ENCODE results near the gene COX7C.

Gene COX7C

GRCh38 chr5:86605881-86606280, 11.9 kb upstream of the COX7C start:
- no peak overlapping the region for H3K4me2 ChIP-seq (ENCODE audit: insufficient read depth, low read length, poor library complexity, severe bottlenecking)

GRCh38 chr5:86613455-86613854, 4.3 kb upstream of the COX7C start:
- H3K14ac ChIP-seq (ENCODE audit: low read length) = no peak overlapping the region
- H4K91ac ChIP-seq (ENCODE audit: low read depth, low read length, poor library complexity) = no peak overlapping the region
- no peak overlapping the region for H2AFZ ChIP-seq (ENCODE audit: low read length)
- H3K79me1 ChIP-seq (ENCODE audit: low read depth, low read length) = peaks cover 2% of the 10 kb centered on the region
- H3K4me2 ChIP-seq (ENCODE audit: insufficient read depth, low read length, poor library complexity, severe bottlenecking) = no peak overlapping the region
- peaks cover 0 to 4% of the 10 kb centered on the region in 2 donors for H3K9me3 ChIP-seq (replicated peaks in 1 of 2; ENCODE audit: control insufficient read depth in 2 of 2, insufficient read depth in 1 of 2, low read depth in 1 of 2, low read length in 2 of 2)
- H3K4ac ChIP-seq (ENCODE audit: low read length) = no peak overlapping the region
- H2BK5ac ChIP-seq (ENCODE audit: low read length) = no peak overlapping the region
- H2BK12ac ChIP-seq (ENCODE audit: low read length) = no peak overlapping the region
- H2BK15ac ChIP-seq (ENCODE audit: low read length) = no peak overlapping the region
- H3K4me1 ChIP-seq (ENCODE audit: control insufficient read depth in 2 of 2, insufficient read depth in 1 of 2, low read depth in 1 of 2, low read length in 2 of 2) = no peaks in the 10 kb centered on the region
- no peaks in the 10 kb centered on the region for H3K27me3 ChIP-seq (ENCODE audit: control insufficient read depth in 3 of 3, insufficient read depth in 3 of 3, low read depth in 1 of 3, low read length in 3 of 3)
- H3K23ac ChIP-seq (ENCODE audit: low read depth, low read length, poor library complexity) = no peak overlapping the region
- no peak for DNase-seq (ENCODE audit: low spot score)
- H3K4me3 ChIP-seq (ENCODE audit: low read length in 2 of 2) = no peak overlapping the region
- H3K27ac ChIP-seq (replicated peaks; ENCODE audit: low read length) = no peak overlapping the region
- H3K18ac ChIP-seq (ENCODE audit: low read length) = no peak overlapping the region
- no CpG with 5 or more reads among the region's 2 CpGs for whole genome bisulfite sequencing, 2 donors (ENCODE audit: extremely low coverage in 2 of 2, insufficient read length in 2 of 2, insufficient replicate concordance in 1 of 2)
- no peak overlapping the region for H3K9ac ChIP-seq (ENCODE audit: low read depth, low read length, poor library complexity)
- no peaks in the 10 kb centered on the region for H3K36me3 ChIP-seq (replicated peaks in 1 of 2; ENCODE audit: control insufficient read depth in 2 of 2, insufficient read depth in 2 of 2, low read length in 2 of 2)
- no peak overlapping the region for H2AK5ac ChIP-seq (ENCODE audit: low read depth, low read length)
- no peak overlapping the region for H4K8ac ChIP-seq (ENCODE audit: low read depth, low read length)
- H2BK120ac ChIP-seq (ENCODE audit: low read depth, low read length) = no peak overlapping the region

More at GRCh38 chr5:86605881-86606280, 11.9 kb upstream of the COX7C start:
- H2AK5ac ChIP-seq (ENCODE audit: low read depth, low read length) = no peak overlapping the region
- H2BK15ac ChIP-seq (ENCODE audit: low read length) = no peak overlapping the region
- H3K4ac ChIP-seq (ENCODE audit: low read length) = no peak overlapping the region
- no peaks in the 10 kb centered on the region for H3K79me1 ChIP-seq (ENCODE audit: low read depth, low read length)
- H3K18ac ChIP-seq (ENCODE audit: low read length) = no peak overlapping the region
- H2BK5ac ChIP-seq (ENCODE audit: low read length) = no peak overlapping the region
- no peak overlapping the region for H3K4me3 ChIP-seq (ENCODE audit: low read length in 2 of 2)
- H3K36me3 ChIP-seq (replicated peaks in 1 of 2; ENCODE audit: control insufficient read depth in 2 of 2, insufficient read depth in 2 of 2, low read length in 2 of 2) = no peaks in the 10 kb centered on the region
- no peak overlapping the region for H3K9ac ChIP-seq (ENCODE audit: low read depth, low read length, poor library complexity)
- no peak for DNase-seq (ENCODE audit: low spot score)
- H2AFZ ChIP-seq (ENCODE audit: low read length) = no peak overlapping the region
- H4K91ac ChIP-seq (ENCODE audit: low read depth, low read length, poor library complexity) = no peak overlapping the region
- H2BK120ac ChIP-seq (ENCODE audit: low read depth, low read length) = no peak overlapping the region
- no peaks in the 10 kb centered on the region for H3K27me3 ChIP-seq (ENCODE audit: control insufficient read depth in 3 of 3, insufficient read depth in 3 of 3, low read depth in 1 of 3, low read length in 3 of 3)
- no peak overlapping the region for H3K27ac ChIP-seq (replicated peaks; ENCODE audit: low read length)
- no peaks in the 10 kb centered on the region for H3K4me1 ChIP-seq (ENCODE audit: control insufficient read depth in 2 of 2, insufficient read depth in 1 of 2, low read depth in 1 of 2, low read length in 2 of 2)
- no peak overlapping the region for H3K23ac ChIP-seq (ENCODE audit: low read depth, low read length, poor library complexity)
- no peak overlapping the region for H3K14ac ChIP-seq (ENCODE audit: low read length)
- H2BK12ac ChIP-seq (ENCODE audit: low read length) = no peak overlapping the region
- H3K9me3 ChIP-seq (replicated peaks in 1 of 2; ENCODE audit: control insufficient read depth in 2 of 2, insufficient read depth in 1 of 2, low read depth in 1 of 2, low read length in 2 of 2) = no peaks in the 10 kb centered on the region
- no CpG with 5 or more reads among the region's 3 CpGs for WGBS, 2 donors (ENCODE audit: extremely low coverage in 2 of 2, insufficient read length in 2 of 2, insufficient replicate concordance in 1 of 2)
- no peak overlapping the region for H4K8ac ChIP-seq (ENCODE audit: low read depth, low read length)

GRCh38 chr5:86617309-86617755, 409 bp upstream of the COX7C start:
- Histone ChIP-seq H3K4ac (ENCODE audit: low read length) (no peak overlapping the region), H3K4me2 (ENCODE audit: insufficient read depth, low read length, poor library complexity, severe bottlenecking) (no peak overlapping the region), H2AK5ac (ENCODE audit: low read depth, low read length) (no peak overlapping the region), H3K18ac (ENCODE audit: low read length) (no peak overlapping the region), H4K91ac (ENCODE audit: low read depth, low read length, poor library complexity) (no peak overlapping the region), H3K9ac (ENCODE audit: low read depth, low read length, poor library complexity) (no peak overlapping the region), H3K79me1 (ENCODE audit: low read depth, low read length) (peaks cover 2% of the 10 kb centered on the region), H3K27me3 (ENCODE audit: control insufficient read depth in 3 of 3, insufficient read depth in 3 of 3, low read depth in 1 of 3, low read length in 3 of 3) (no peaks in the 10 kb centered on the region), H3K23ac (ENCODE audit: low read depth, low read length, poor library complexity) (no peak overlapping the region), H4K8ac (ENCODE audit: low read depth, low read length) (no peak overlapping the region), H3K14ac (ENCODE audit: low read length) (no peak overlapping the region), H3K4me3 (ENCODE audit: low read length in 2 of 2) (peak overlapping the region in 1 of 2 donors; percentile 4), H3K9me3 (replicated peaks in 1 of 2; ENCODE audit: control insufficient read depth in 2 of 2, insufficient read depth in 1 of 2, low read depth in 1 of 2, low read length in 2 of 2) (peaks cover 0 to 4% of the 10 kb centered on the region in 2 donors), H3K4me1 (ENCODE audit: control insufficient read depth in 2 of 2, insufficient read depth in 1 of 2, low read depth in 1 of 2, low read length in 2 of 2) (no peaks in the 10 kb centered on the region), H2BK12ac (ENCODE audit: low read length) (no peak overlapping the region), H2BK120ac (ENCODE audit: low read depth, low read length) (no peak overlapping the region), H3K27ac (replicated peaks; ENCODE audit: low read length) (no peak overlapping the region), H2AFZ (ENCODE audit: low read length) (peak overlapping the region; percentile 94), H2BK5ac (ENCODE audit: low read length) (no peak overlapping the region), H3K36me3 (replicated peaks in 1 of 2; ENCODE audit: control insufficient read depth in 2 of 2, insufficient read depth in 2 of 2, low read length in 2 of 2) (peaks cover 7 to 35% of the 10 kb centered on the region in 2 donors), H2BK15ac (ENCODE audit: low read length) (no peak overlapping the region)
- no CpG with 5 or more reads among the region's 6 CpGs for WGBS, 2 donors (ENCODE audit: extremely low coverage in 2 of 2, insufficient read length in 2 of 2, insufficient replicate concordance in 1 of 2)
- DNase-seq (ENCODE audit: low spot score) = no peak

- no peak overlapping the region for H3K23ac ChIP-seq (ENCODE audit: low read depth, low read length, poor library complexity)
- H3K79me1 ChIP-seq (ENCODE audit: low read depth, low read length) = no peaks in the 10 kb centered on the region
- no peaks in the 10 kb centered on the region for H3K4me1 ChIP-seq (ENCODE audit: control insufficient read depth in 2 of 2, insufficient read depth in 1 of 2, low read depth in 1 of 2, low read length in 2 of 2)
- H4K8ac ChIP-seq (ENCODE audit: low read depth, low read length) = no peak overlapping the region
- H3K9me3 ChIP-seq (replicated peaks in 1 of 2; ENCODE audit: control insufficient read depth in 2 of 2, insufficient read depth in 1 of 2, low read depth in 1 of 2, low read length in 2 of 2) = no peaks in the 10 kb centered on the region
- no peak overlapping the region for H3K14ac ChIP-seq (ENCODE audit: low read length)
- peaks cover 7 to 38% of the 10 kb centered on the region in 2 donors for H3K36me3 ChIP-seq (replicated peaks in 1 of 2; ENCODE audit: control insufficient read depth in 2 of 2, insufficient read depth in 2 of 2, low read length in 2 of 2)
- no peak overlapping the region for H3K4me2 ChIP-seq (ENCODE audit: insufficient read depth, low read length, poor library complexity, severe bottlenecking)
- no peak overlapping the region for H2BK15ac ChIP-seq (ENCODE audit: low read length)
- H2AFZ ChIP-seq (ENCODE audit: low read length) = no peak overlapping the region
- no peak for DNase-seq (ENCODE audit: low spot score)
- H2BK120ac ChIP-seq (ENCODE audit: low read depth, low read length) = no peak overlapping the region
- no peaks in the 10 kb centered on the region for H3K27me3 ChIP-seq (ENCODE audit: control insufficient read depth in 3 of 3, insufficient read depth in 3 of 3, low read depth in 1 of 3, low read length in 3 of 3)
- no CpG with 5 or more reads among the region's 4 CpGs for WGBS, 2 donors (ENCODE audit: extremely low coverage in 2 of 2, insufficient read length in 2 of 2, insufficient replicate concordance in 1 of 2)
- H2BK12ac ChIP-seq (ENCODE audit: low read length) = no peak overlapping the region
- H3K18ac ChIP-seq (ENCODE audit: low read length) = no peak overlapping the region
- no peak overlapping the region for H4K91ac ChIP-seq (ENCODE audit: low read depth, low read length, poor library complexity)
- no peak overlapping the region for H3K27ac ChIP-seq (replicated peaks; ENCODE audit: low read length)
- no peak overlapping the region for H2BK5ac ChIP-seq (ENCODE audit: low read length)
- no peak overlapping the region for H3K4ac ChIP-seq (ENCODE audit: low read length)
- H2AK5ac ChIP-seq (ENCODE audit: low read depth, low read length) = no peak overlapping the region
- no peak overlapping the region for H3K4me3 ChIP-seq (ENCODE audit: low read length in 2 of 2)
- no peak overlapping the region for H3K9ac ChIP-seq (ENCODE audit: low read depth, low read length, poor library complexity)
These were observed 6.2 kb downstream of the COX7C start for GRCh38 chr5:86623785-86624483.
